Bronchial epithelial cell (primary cell): ENCODE measurements around the gene NEDD4L. TPM values are rescaled to one million over a fixed set of nuclear protein-coding genes. Genes with fewer than 3 reads are reported as not detected.
A peak's percentile ranks its signal among the peaks of the same experiment; 100 is the strongest.
"Not testable (repeated sequence)": the region's sequence is repeated elsewhere in the genome, so short reads cannot be mapped to it uniquely, and the experiment has no call there.

Source experiments
- DNase-seq: peaks from one replicate; pipeline ENCODE4 v3.0.0-alpha.2; 2010; ENCODE audit warnings: low read depth
- FAIRE-seq: peaks from 2 replicates; lab custom pipeline; 2011; peaks lifted over from hg19 to GRCh38; lab: Jason Lieb, UNC
- H3K27me3 ChIP-seq: 2 replicates; pipeline ENCODE4 v1.5.1; 2011; ENCODE audit warnings: low read length; ENCODE audit not compliant: control insufficient read depth, insufficient read depth
- H3K36me3 ChIP-seq: 2 replicates; pipeline ENCODE4 v1.5.1; 2011; ENCODE audit warnings: low read length; ENCODE audit not compliant: control insufficient read depth, insufficient read depth
- H3K4me3 ChIP-seq: 2 replicates; pipeline ENCODE4 v1.5.1; 2011; ENCODE audit warnings: mild to moderate bottlenecking, low read depth, low read length, control low read depth
- CTCF ChIP-seq: IDR thresholded peaks from 2 replicates; pipeline ENCODE4 v1.5.1; 2011; ENCODE audit warnings: mild to moderate bottlenecking, moderate library complexity, low read length, control low read depth, inconsistent platforms; ENCODE audit not compliant: insufficient read depth, severe bottlenecking
- total RNA-seq: library from RNA; depleted of rRNA; stranded (reverse); fragments of >200 nt; gene quantifications from 2 replicates; pipeline ENCODE4 v1.2.1, GENCODE V29; 2014

Gene NEDD4L
- total RNA-seq, 1 donor from 2014 or later, result 11.3 TPM

GRCh38 chr18:58427321-58427720 is 383.3 kb downstream of the NEDD4L start:
- H3K36me3 ChIP-seq, result no peaks in the 10 kb centered on the region
- TF ChIP-seq CTCF, result no peak

GRCh38 chr18:58429442-58429841 is 385.4 kb downstream of the NEDD4L start:
- no peak overlapping the region for H3K4me3 ChIP-seq
- FAIRE-seq (peak; percentile 18), DNase-seq (no peak)
- no peaks in the 10 kb centered on the region for H3K36me3 ChIP-seq
- peaks cover 2% of the 10 kb centered on the region for H3K27me3 ChIP-seq
- no peak for TF ChIP-seq CTCF

More at GRCh38 chr18:58427321-58427720, 383.3 kb downstream of the NEDD4L start:
- FAIRE-seq (no peak), DNase-seq (no peak)
- Histone ChIP-seq H3K27me3 (peaks cover 3% of the 10 kb centered on the region), H3K4me3 (no peak overlapping the region)

- FAIRE-seq (no peak), DNase-seq (no peak)
- H3K27me3 ChIP-seq, result no peaks in the 10 kb centered on the region
- no peaks in the 10 kb centered on the region for H3K36me3 ChIP-seq
- H3K4me3 ChIP-seq, result no peak overlapping the region
- no peak for TF ChIP-seq CTCF
Measured at GRCh38 chr18:58431215-58431614, 387.2 kb downstream of the NEDD4L start.

DNA sequence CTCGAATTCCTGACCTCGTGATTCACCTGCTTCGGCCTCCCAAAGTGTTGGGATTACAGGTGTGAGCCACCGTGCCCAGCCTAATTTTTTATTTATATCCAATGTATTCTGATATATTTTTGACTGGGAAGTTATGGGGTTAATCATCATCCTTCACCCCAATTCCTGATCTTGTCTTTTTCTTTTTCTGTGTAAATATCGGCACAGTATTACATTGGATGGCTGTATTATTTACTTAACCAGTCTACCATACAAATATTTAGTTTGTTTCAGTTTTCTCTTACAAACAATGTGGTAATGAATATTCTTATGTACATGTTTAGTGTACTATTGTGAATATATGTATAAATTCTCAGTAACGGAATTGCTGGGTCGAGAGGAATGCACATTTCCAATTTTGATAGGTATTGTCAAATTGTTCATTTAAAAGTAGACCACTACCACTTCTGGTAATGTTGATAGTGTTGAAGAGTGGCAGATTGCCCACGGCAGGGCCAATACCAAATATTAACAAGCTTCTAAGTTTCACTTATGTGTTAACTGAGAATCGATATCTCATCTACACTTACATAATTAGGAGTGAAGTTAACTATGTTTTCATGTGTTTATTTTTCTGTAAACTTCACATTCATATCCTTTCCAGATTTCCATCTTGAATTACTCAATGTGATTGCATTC is 388.2 kb downstream of the NEDD4L start:
- DNase-seq (no peak), FAIRE-seq (no peak)
- no peak for TF ChIP-seq CTCF
- Histone ChIP-seq H3K27me3 (no peaks in the 10 kb centered on the region), H3K36me3 (no peaks in the 10 kb centered on the region), H3K4me3 (no peak overlapping the region)

- not testable (repeated sequence) for H3K27me3 ChIP-seq, FAIRE-seq, DNase-seq, H3K4me3 ChIP-seq, H3K36me3 ChIP-seq
Measured at GRCh38 chr18:58435221-58436005, 391.4 kb downstream of the NEDD4L start.

DNA sequence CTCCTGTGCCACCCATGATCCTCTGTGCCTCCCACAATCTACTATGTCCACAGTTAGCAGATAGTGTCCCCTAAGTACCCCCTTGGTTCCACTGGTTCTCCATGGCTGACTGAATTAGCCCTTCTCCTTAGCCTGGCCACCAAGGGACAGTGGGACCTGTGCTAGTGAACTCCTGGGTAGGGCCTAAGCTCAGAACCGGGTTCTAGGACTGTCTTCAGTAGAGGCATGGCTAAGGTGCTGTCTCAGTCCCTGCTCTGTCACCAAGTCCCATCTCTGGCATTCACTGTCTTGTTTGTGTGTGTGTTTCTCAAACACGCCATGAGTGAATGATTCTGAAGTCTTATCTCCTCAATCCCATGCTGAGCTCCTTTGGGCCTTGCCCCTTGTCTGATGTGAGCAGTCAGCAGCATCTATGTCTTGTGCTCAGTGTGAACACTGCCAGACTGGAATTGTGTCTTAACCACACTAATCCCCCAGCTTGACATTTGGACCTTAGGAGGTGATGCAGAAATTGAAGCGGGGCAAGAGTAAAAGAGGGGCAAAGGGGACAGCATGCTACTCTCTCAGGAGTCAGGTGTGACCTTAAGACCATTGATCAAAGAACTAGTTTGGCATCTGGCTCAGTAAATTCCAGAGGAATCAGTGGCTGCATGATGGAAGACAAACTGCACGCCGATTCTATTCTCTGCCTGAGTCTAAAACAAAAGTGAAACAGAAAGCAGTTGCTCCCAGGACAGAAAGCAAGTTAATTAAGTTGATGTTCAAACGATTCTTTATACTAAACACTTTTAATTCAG is 394.3 kb downstream of the NEDD4L start:
- FAIRE-seq (no peak), DNase-seq (no peak)
- Histone ChIP-seq H3K27me3 (no peaks in the 10 kb centered on the region), H3K4me3 (no peak overlapping the region), H3K36me3 (no peaks in the 10 kb centered on the region)
- TF ChIP-seq CTCF, result no peak
